Vagina (tissue), 2 donors: ENCODE results near the gene UBR4. TPM values are rescaled to one million over a fixed set of nuclear protein-coding genes. Genes with fewer than 3 reads are reported as not detected.

ENCODE experiments used
- DNase-seq, 2 donors: peaks; one replicate each; pipeline ENCODE4 v3.0.0-alpha.2; 2017; ENCODE audit errors: extremely low spot score in 2 of 2
- H3K27ac ChIP-seq: fragments of 200-600 bp; sonication (generic); one replicate; pipeline ENCODE4 v1.5.1; 2019
- H3K27me3 ChIP-seq: fragments of 200-600 bp; sonication (generic); one replicate; pipeline ENCODE4 v1.5.1; 2019
- H3K36me3 ChIP-seq, 2 donors: fragments of 200-600 bp; sonication (generic); one replicate each; pipeline ENCODE4 v1.5.1; 2017 to 2019
- H3K4me1 ChIP-seq: fragments of 200-600 bp; sonication (generic); one replicate; pipeline ENCODE4 v1.5.1; 2019
- H3K4me3 ChIP-seq, 2 donors: fragments of 200-600 bp; sonication (generic); 1 replicate in 1 of 2; 2 replicates in 1 of 2; pipeline ENCODE4 v1.5.1; 2016 to 2019
- H3K9me3 ChIP-seq: fragments of 200-600 bp; sonication (generic); one replicate; pipeline ENCODE4 v1.5.1; 2019
- CTCF ChIP-seq, 3 experiments: fragments of 450-650 bp in 2 of 3; fragments of 200-600 bp in 1 of 3; sonication (generic) in 1 of 3; IDR thresholded peaks; one replicate each; pipeline ENCODE4 v1.5.1; 2017 to 2019; ENCODE audit warnings: antibody characterized with exemption in 3 of 3, mild to moderate bottlenecking in 2 of 3, moderate library complexity in 2 of 3
- POLR2A ChIP-seq, 2 donors: fragments of 450-650 bp; IDR thresholded peaks; one replicate each; pipeline ENCODE4 v1.6.1; 2017; ENCODE audit warnings: antibody characterized with exemption in 2 of 2, mild to moderate bottlenecking in 2 of 2, moderate library complexity in 2 of 2
- POLR2AphosphoS5 ChIP-seq, 2 donors: sonication (generic); formaldehyde crosslinking; IDR thresholded peaks; one replicate each; pipeline ENCODE4 v1.9.0; 2017; ENCODE audit warnings: antibody characterized with exemption in 2 of 2, mild to moderate bottlenecking in 2 of 2, low read depth in 1 of 2; ENCODE audit not compliant: insufficient read depth in 1 of 2
- intact Hi-C: fragments of 100-400 bp; cut with DNase I; formaldehyde crosslinking; loops from one replicate; pipeline ENCODE4 v1.15.1; 2023
- total RNA-seq: library from RNA; depleted of rRNA; stranded (reverse); fragments of >200 nt; gene quantifications from one replicate; pipeline ENCODE4 v1.2.3, GENCODE V29; 2016

UBR4 gene
- total RNA-seq, 1 donor from 2014 or later = 157 TPM

- Histone ChIP-seq H3K36me3 (no peaks in the 10 kb centered on the region), H3K9me3 (no peaks in the 10 kb centered on the region), H3K4me3 (no peak overlapping the region), H3K27me3 (no peaks in the 10 kb centered on the region), H3K4me1 (peaks cover 16% of the 10 kb centered on the region), H3K27ac (no peak overlapping the region)
- TF ChIP-seq POLR2A (IDR thresholded peaks at IDR 0.05) (no peak), CTCF (IDR thresholded peaks at IDR 0.05) (no peak), POLR2AphosphoS5 (IDR thresholded peaks at IDR 0.05; ENCODE audit: insufficient read depth in 1 of 2, low read depth in 1 of 2) (no peak)
- intact Hi-C loops = no loop called here
- peak in 1 of 2 donors; percentile 77 for DNase-seq
Measured at GRCh38 chr1:19028110-19028509, 182.0 kb downstream of the UBR4 start.

Other genes with a start within 250 kb of the UBR4 start
- 28.0 TPM for gene EMC1, start 41.3 kb upstream of the UBR4 start, total RNA-seq
- 19.2 TPM for gene MRTO4, start 41.5 kb upstream of the UBR4 start, total RNA-seq
- 4.2 TPM for gene AKR7A3, start 78.5 kb upstream of the UBR4 start, total RNA-seq
- 63.8 TPM for gene AKR7A2, start 101.9 kb upstream of the UBR4 start, total RNA-seq
- gene SLC66A1, start 102.1 kb upstream of the UBR4 start, total RNA-seq = 21.4 TPM